CD4-positive, CD25-positive, alpha-beta regulatory T cell (primary cell): ENCODE data around the gene VPS13D. TPM values are rescaled to one million over a fixed set of nuclear protein-coding genes. Genes with fewer than 3 reads are reported as not detected.

Source experiments
- ATAC-seq, 2 donors: fragments of 150-1000 bp; cut with Tn5 transposase; one replicate each; pipeline ENCODE4 v1.10.0; 2021; ENCODE audit warnings: low read depth in 2 of 2, moderate number of reproducible peaks in 2 of 2, moderate library complexity in 1 of 2
- DNase-seq, 3 donors: peaks; one replicate each; pipeline versions ENCODE4 v3.0.0 to v3.0.0-alpha.2; 2012 to 2022; ENCODE audit warnings: mixed read lengths in 1 of 3
- H3K27ac ChIP-seq: one replicate; pipeline ENCODE4 v1.7.0; 2013; ENCODE audit warnings: mild to moderate bottlenecking, low read length; ENCODE audit not compliant: insufficient read depth, poor library complexity, severe bottlenecking
- H3K27me3 ChIP-seq: one replicate; pipeline ENCODE4 v1.7.0; 2013; ENCODE audit warnings: low read length; ENCODE audit not compliant: control insufficient read depth, insufficient read depth
- H3K36me3 ChIP-seq: one replicate; pipeline ENCODE4 v1.7.0; 2013; ENCODE audit warnings: mild to moderate bottlenecking, low read length, moderate library complexity; ENCODE audit not compliant: control insufficient read depth, insufficient read depth
- H3K4me1 ChIP-seq: 2 replicates; pipeline ENCODE4 v1.7.0; 2013; ENCODE audit warnings: mild to moderate bottlenecking, low read length; ENCODE audit not compliant: insufficient read depth, control insufficient read depth, poor library complexity, severe bottlenecking
- H3K4me3 ChIP-seq: one replicate; pipeline ENCODE4 v1.7.0; 2013; ENCODE audit warnings: low read depth, mild to moderate bottlenecking, low read length, moderate library complexity
- H3K9me3 ChIP-seq, 2 experiments: 1 replicate in 1 of 2; 2 replicates in 1 of 2; pipeline ENCODE4 v1.7.0; 2013; ENCODE audit warnings: low read length in 2 of 2, mild to moderate bottlenecking in 1 of 2, moderate library complexity in 1 of 2; ENCODE audit not compliant: control insufficient read depth in 2 of 2
- H3K27ac Mint-ChIP-seq, 3 donors: one replicate each; pipeline ENCODE4 v1.8.0; 2020 to 2022; ENCODE audit warnings: mild to moderate bottlenecking in 3 of 3, mixed read lengths in 3 of 3, moderate library complexity in 2 of 3
- H3K27me3 Mint-ChIP-seq: one replicate; pipeline ENCODE4 v1.8.0; 2022; ENCODE audit warnings: mild to moderate bottlenecking, mixed read lengths
- H3K36me3 Mint-ChIP-seq: one replicate; pipeline ENCODE4 v1.8.0; 2020; ENCODE audit warnings: mixed read lengths
- H3K4me1 Mint-ChIP-seq, 4 donors: one replicate each; pipeline ENCODE4 v1.8.0; 2020 to 2022; ENCODE audit warnings: mixed read lengths in 4 of 4, mild to moderate bottlenecking in 1 of 4
- H3K4me3 Mint-ChIP-seq, 4 donors: one replicate each; pipeline ENCODE4 v1.8.0; 2020 to 2022; ENCODE audit warnings: mild to moderate bottlenecking in 4 of 4, mixed read lengths in 4 of 4, moderate library complexity in 3 of 4
- H3K9me3 Mint-ChIP-seq, 7 donors: one replicate each; pipeline ENCODE4 v1.8.0; 2020 to 2022; ENCODE audit warnings: mixed read lengths in 7 of 7, mild to moderate bottlenecking in 3 of 7, moderate library complexity in 2 of 7
- polyA plus RNA-seq, 4 donors: library from polyadenylated mRNA; unstranded; fragments of 300-500 nt; fragmentation: Illumina TruSeq; gene quantifications; one replicate each; pipeline ENCODE4 v1.2.3, GENCODE V29; 2021
- total RNA-seq: library from RNA; stranded (reverse); gene quantifications from one replicate; pipeline ENCODE4 v1.2.3, GENCODE V29; 2022

The VPS13D gene
- total and polyA plus RNA-seq, 5 donors from 2014 or later = 8.1 to 96.0 (median 10.3) TPM

DNA sequence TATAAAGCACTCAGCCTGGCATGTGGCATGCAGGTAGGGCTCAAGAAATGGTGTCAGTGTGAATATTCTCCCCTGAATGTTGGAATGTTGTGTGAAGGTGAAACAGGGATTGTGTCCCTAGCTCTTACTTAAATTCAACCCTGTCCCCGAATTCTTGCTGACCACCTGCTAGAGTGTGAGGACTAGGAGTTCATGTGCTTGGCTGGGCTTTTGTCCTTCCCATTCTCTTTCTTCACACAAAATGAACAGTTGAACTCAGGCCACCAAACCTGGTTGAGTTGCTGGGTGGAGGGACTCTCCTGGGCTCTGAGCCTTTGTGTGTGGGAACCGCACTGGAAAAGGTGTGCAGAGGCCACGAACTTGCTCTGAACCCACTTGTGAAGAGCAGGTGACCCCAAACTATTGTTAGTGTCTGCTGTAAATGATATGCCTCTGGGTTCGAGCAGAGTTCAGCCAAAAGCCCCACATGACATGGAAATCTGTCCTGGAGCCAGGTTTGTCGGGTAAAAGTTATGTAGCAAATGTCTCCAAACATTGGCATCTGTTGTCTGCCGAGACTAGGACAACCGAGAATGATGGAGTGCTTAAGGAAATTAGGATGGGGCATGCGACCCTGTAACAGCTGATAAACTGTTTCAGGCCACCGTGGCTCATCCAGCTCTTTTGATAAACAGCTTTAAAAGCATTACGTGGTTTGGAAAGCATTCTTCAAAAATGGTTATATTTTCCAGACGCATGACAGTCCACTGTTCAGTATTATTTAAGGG is 243.9 kb downstream of the VPS13D start:
- DNase-seq (no peak), ATAC-seq (no peak)
- Mint-ChIP-seq H3K4me3 (peak overlapping the region in 3 of 4 donors; percentile 72 to 78 (median 75)), H3K9me3 (no peaks in the 10 kb centered on the region), H3K4me1 (peaks cover 30 to 82% (median 59%) of the 10 kb centered on the region in 4 donors), H3K27ac (peak overlapping the region; percentile 94 to 98 (median 95)), H3K36me3 (peaks cover 13% of the 10 kb centered on the region), H3K27me3 (no peaks in the 10 kb centered on the region)
- peaks cover 50% of the 10 kb centered on the region for H3K4me1 ChIP-seq
- peak overlapping the region; percentile 64 for H3K27ac ChIP-seq
- H3K4me3 ChIP-seq = peak overlapping the region; percentile 68
- H3K27me3 ChIP-seq = no peaks in the 10 kb centered on the region
- peaks cover 10% of the 10 kb centered on the region for H3K36me3 ChIP-seq
- no peaks in the 10 kb centered on the region for H3K9me3 ChIP-seq

DNA sequence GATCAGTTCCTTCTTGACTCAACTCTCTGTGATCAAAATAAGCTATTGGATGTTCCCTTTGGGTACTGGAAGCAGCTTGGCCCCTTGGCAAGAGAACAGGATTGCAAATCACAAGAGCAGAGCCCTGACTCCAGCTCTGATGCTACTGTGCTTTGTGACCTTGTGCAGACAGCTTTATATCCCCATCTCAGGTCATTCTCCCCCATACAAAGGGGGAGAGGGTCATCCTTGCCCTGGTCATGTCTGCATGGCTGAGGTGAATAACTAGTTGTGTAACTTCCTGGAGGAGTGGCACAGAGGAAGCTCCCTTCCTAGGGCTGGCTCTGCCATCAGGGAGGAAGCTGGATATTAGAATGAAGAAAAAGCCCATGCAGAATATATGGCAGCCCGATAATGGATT is 245.3 kb downstream of the VPS13D start:
- Mint-ChIP-seq H3K4me3 (peak overlapping the region in 1 of 4 donors; percentile 29), H3K27me3 (no peaks in the 10 kb centered on the region), H3K27ac (peak overlapping the region; percentile 63 to 88 (median 69)), H3K4me1 (peaks cover 30 to 92% (median 68%) of the 10 kb centered on the region in 4 donors), H3K9me3 (no peaks in the 10 kb centered on the region), H3K36me3 (peaks cover 15% of the 10 kb centered on the region)
- H3K27ac ChIP-seq = no peak overlapping the region
- no peaks in the 10 kb centered on the region for H3K9me3 ChIP-seq
- H3K27me3 ChIP-seq = no peaks in the 10 kb centered on the region
- no peak for ATAC-seq
- H3K4me3 ChIP-seq = no peak overlapping the region
- peaks cover 54% of the 10 kb centered on the region for H3K4me1 ChIP-seq
- DNase-seq = no peak
- H3K36me3 ChIP-seq = peaks cover 10% of the 10 kb centered on the region

DNA sequence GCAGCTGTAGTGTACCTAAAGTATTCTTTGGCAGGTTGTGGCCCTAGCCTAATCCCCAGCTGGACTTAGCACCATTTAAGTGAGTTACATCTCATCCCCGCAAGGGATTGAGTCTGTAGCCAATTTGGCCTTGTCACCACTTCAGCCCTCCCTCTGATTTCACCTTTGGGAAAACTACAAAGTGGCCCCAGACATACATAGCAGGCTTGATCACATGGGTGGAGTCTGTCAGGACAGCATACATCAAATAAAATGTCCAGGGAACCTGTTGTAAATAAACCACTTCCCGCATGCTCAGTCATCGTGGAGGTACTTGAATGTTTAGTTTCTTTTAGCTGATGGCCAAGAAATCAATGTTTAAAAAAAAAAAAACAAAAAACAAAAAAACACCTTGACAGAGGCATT is 245.7 kb downstream of the VPS13D start:
- Mint-ChIP-seq H3K9me3 (no peaks in the 10 kb centered on the region), H3K27me3 (no peaks in the 10 kb centered on the region), H3K4me1 (peaks cover 30 to 94% (median 68%) of the 10 kb centered on the region in 4 donors), H3K27ac (peak overlapping the region; percentile 23 to 88 (median 63)), H3K4me3 (no peak overlapping the region), H3K36me3 (peaks cover 17% of the 10 kb centered on the region)
- H3K27ac ChIP-seq = no peak overlapping the region
- peaks cover 58% of the 10 kb centered on the region for H3K4me1 ChIP-seq
- no peak for ATAC-seq
- H3K36me3 ChIP-seq = peaks cover 10% of the 10 kb centered on the region
- no peak overlapping the region for H3K4me3 ChIP-seq
- no peak for DNase-seq
- no peaks in the 10 kb centered on the region for H3K9me3 ChIP-seq
- no peaks in the 10 kb centered on the region for H3K27me3 ChIP-seq

DNA sequence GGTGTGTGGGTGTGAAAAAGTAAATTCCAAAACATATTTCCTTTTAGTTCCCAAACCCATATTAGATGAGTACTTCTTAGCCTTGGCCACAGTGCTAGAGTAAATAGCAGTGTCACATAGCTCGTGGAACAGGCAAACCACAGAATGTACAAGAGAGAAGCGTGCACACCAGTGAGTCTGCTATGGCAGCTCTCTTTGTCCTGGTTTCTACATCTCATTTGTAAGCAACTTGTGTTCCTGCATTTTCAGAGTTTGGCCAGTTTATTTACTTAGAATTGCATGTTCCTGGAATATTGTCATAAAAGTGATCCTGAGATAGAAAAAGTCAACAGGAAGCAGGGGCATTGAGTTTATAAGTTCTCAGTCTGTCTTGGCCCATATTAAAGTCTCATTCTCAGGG is 246.1 kb downstream of the VPS13D start:
- no peak overlapping the region for H3K27ac ChIP-seq
- peak overlapping the region; percentile 23 to 88 (median 63) for H3K27ac Mint-ChIP-seq
- H3K36me3 Mint-ChIP-seq = peaks cover 18% of the 10 kb centered on the region
- H3K27me3 ChIP-seq = no peaks in the 10 kb centered on the region
- no peak overlapping the region for H3K4me3 ChIP-seq
- H3K4me3 Mint-ChIP-seq = no peak overlapping the region
- H3K4me1 Mint-ChIP-seq = peaks cover 30 to 97% (median 72%) of the 10 kb centered on the region in 4 donors
- no peaks in the 10 kb centered on the region for H3K9me3 Mint-ChIP-seq
- peaks cover 63% of the 10 kb centered on the region for H3K4me1 ChIP-seq
- H3K27me3 Mint-ChIP-seq = no peaks in the 10 kb centered on the region
- no peak for DNase-seq
- H3K36me3 ChIP-seq = peaks cover 10% of the 10 kb centered on the region
- no peak for ATAC-seq
- H3K9me3 ChIP-seq = no peaks in the 10 kb centered on the region

DNA sequence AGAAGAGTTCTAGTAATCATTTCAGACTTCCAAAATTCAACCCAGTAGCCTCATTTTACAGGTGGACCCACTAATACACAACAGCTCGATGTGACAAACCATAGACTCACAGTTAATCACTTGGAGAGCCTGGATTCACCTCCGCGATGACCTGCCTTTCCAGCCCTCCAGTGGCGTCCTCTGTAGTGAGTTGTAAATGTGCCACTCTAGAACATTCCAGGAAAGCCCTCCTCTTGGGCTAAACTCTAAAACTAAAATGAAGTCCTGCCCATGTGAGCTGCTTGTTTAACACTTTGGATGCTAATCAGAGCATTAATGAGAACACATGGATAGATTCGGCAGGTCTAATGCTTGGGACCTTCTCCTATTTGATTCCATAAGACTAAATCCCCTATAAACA is 247.5 kb downstream of the VPS13D start:
- H3K4me3 Mint-ChIP-seq = peak overlapping the region in 2 of 4 donors; percentile 37 to 40

DNA sequence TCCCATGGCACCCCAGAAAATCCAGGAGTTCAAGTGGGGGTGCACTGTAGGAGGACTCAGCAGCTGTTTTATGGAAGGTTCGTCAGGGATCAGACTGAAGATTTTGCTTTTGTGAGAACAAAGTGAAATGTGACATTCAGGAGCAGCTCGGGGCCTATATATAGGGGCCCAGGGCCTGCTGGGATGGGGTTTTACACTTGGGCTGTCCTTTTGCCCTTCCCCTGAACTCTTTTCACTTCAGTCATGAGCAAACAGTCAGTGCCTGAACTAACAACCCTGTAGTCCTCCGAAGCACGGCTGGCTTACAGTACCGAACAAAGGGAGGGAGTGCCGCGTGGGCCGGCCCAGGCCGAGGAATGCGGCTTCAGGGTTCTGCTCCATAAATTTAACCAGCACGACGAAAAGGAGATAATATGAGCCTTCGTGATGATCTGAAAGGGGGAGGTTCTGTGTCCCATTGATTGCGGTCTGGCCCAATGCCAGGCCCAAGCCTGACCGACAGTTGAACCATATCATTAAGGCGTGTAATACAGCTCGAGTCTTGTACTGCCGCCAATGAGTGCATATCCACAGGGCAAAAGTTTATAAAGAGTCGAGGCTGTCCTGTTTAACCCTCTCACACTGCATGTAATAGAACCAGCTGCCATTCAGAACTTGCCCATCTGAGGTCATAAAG is 248.2 kb downstream of the VPS13D start:
- Mint-ChIP-seq H3K36me3 (peaks cover 23% of the 10 kb centered on the region), H3K4me1 (peaks cover 19 to 90% (median 61%) of the 10 kb centered on the region in 4 donors), H3K27me3 (no peaks in the 10 kb centered on the region), H3K4me3 (peak overlapping the region in 3 of 4 donors; percentile 67 to 74 (median 72)), H3K27ac (peak overlapping the region; percentile 86 to 91 (median 89)), H3K9me3 (no peaks in the 10 kb centered on the region)
- Histone ChIP-seq H3K9me3 (no peaks in the 10 kb centered on the region), H3K27me3 (no peaks in the 10 kb centered on the region), H3K4me1 (peaks cover 50% of the 10 kb centered on the region), H3K36me3 (peaks cover 20% of the 10 kb centered on the region), H3K27ac (no peak overlapping the region), H3K4me3 (no peak overlapping the region)
- no peak for DNase-seq
- peak in 1 of 2 donors; percentile 5 for ATAC-seq

More for the DNA sequence above, 247.5 kb downstream of the VPS13D start:
- H3K4me1 Mint-ChIP-seq = peaks cover 23 to 96% (median 67%) of the 10 kb centered on the region in 4 donors
- Histone ChIP-seq H3K4me1 (peaks cover 57% of the 10 kb centered on the region), H3K27me3 (no peaks in the 10 kb centered on the region), H3K9me3 (no peaks in the 10 kb centered on the region), H3K4me3 (no peak overlapping the region), H3K27ac (no peak overlapping the region), H3K36me3 (peaks cover 15% of the 10 kb centered on the region)
- ATAC-seq (no peak), DNase-seq (no peak)
- no peaks in the 10 kb centered on the region for H3K9me3 Mint-ChIP-seq
- peaks cover 20% of the 10 kb centered on the region for H3K36me3 Mint-ChIP-seq
- H3K27ac Mint-ChIP-seq = peak overlapping the region; percentile 1 to 86 (median 31)
- H3K27me3 Mint-ChIP-seq = no peaks in the 10 kb centered on the region

DNA sequence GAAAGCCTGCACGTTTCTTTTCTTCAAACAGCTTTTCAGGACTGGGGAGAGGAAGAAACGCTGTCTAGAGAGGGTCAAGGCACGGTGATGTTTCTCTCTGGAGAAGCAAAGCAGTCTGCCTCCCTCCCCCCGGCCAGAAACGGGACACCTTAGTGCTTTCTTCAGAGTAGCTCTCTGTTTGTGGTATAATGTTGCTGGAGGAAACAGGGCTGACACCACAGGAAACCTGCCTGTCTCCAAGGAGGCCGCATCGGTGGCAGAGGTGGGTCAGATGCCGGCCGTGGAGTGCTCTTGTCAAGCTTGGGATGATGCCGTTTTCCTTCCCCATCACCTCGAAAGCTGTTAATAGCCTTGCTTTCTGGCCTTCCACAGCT is 248.8 kb downstream of the VPS13D start:
- H3K27ac Mint-ChIP-seq = peak overlapping the region; percentile 86 to 91 (median 89)
- Histone ChIP-seq H3K27me3 (no peaks in the 10 kb centered on the region), H3K9me3 (no peaks in the 10 kb centered on the region), H3K4me1 (peaks cover 44% of the 10 kb centered on the region), H3K36me3 (peaks cover 23% of the 10 kb centered on the region), H3K4me3 (no peak overlapping the region), H3K27ac (peak overlapping the region; percentile 47)
- peak; percentile 36 to 63 for ATAC-seq
- H3K9me3 Mint-ChIP-seq = no peaks in the 10 kb centered on the region
- H3K36me3 Mint-ChIP-seq = peaks cover 27% of the 10 kb centered on the region
- DNase-seq = peak in 2 of 3 donors; percentile 20 to 44
- H3K4me1 Mint-ChIP-seq = peaks cover 14 to 84% (median 56%) of the 10 kb centered on the region in 4 donors
- H3K4me3 Mint-ChIP-seq = peak overlapping the region in 2 of 4 donors; percentile 67 to 74
- H3K27me3 Mint-ChIP-seq = no peaks in the 10 kb centered on the region
